Measurements from ENCODE around the gene SLC16A5.

DNA sequence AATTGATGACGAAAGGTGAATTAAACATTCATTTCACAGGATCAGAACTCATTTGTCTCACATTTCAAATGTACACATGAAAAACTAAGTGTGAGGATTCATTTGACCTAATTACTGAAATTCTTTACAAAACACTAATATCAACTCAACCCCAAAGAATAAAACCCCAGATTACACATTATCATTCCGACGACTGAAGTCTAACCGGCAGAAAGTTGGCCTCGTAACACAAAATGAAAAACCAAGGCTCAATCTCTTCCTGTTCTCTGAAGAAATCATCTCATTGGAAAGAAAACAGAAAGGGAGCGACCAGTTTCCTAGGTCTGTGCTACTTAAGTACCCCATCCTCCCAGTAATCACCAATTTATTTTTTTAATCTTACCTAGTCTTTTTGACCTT is 64.8 kb downstream of the SLC16A5 start:
- TF ChIP-seq SUZ12 (IDR thresholded peaks at IDR 0.05) (no peak), BHLHE40 (IDR thresholded peaks at IDR 0.05; ENCODE audit: borderline replicate concordance) (no peak), FOXK2 (IDR thresholded peaks at IDR 0.05) (no peak)

Data from HEK293T (cell line).